NCI-H446 treated with DMSO at 0.1 percent for 48 hours (cell line): ENCODE results near the gene SPIB.
"Not testable (repeated sequence)": the region's sequence is repeated elsewhere in the genome, so short reads cannot be mapped to it uniquely, and the experiment has no call there.

Source experiments
- DNase-seq: peaks from one replicate; lab custom pipeline; 2025; lab: John Stamatoyannopoulos, UW

SPIB gene

GRCh38 chr19:50418176-50419021 lies at the start of gene SPIB:
SPIB (plus strand) TSS chr19:50418938; CDS start chr19:50418963, 25 bp downstream.
- DNase-seq: no peak

GRCh38 chr19:50371914-50372475 lies 46.7 kb upstream of the SPIB start:
- no peak for DNase-seq

DNA sequence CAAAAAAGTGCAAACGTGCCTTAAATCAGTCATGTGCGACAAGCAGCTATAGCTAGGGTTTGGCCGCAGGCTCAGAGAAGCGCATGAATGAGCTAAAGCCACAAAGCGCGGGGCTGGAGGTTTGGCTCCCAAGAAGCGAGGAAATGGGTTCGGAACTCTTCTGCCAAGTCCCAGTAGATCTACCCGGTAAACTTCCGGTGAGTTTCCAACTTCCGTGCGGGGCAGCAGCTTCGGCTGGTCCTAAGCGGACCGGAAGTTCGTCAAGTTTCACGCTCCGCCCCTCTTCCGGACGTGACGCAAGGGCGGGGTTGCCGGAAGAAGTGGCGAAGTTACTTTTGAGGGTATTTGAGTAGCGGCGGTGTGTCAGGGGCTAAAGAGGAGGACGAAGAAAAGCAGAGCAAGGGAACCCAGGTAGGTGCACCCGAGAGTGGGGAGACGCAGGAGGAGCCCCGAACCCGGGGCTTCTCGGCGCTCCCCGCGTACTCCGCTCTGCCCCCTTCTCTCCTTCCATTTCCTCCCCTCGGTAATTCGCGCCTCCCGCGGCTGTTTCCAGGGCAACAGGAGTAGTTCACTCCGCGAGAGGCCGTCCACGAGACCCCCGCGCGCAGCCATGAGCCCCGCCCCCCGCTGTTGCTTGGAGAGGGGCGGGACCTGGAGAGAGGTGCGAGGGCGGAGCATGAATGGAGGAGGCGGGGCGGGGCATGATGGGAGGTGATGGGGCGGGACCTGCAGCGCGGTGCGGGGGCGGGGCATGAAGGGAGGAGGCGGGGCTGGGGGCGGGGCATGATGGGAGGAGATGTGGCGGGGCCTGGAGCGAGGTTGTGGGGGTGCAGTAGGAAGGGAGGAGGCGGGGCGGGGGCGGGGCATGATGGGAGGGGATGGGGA lies 42.3 kb upstream of the SPIB start, which contains the start of gene NR1H2:
Gene NR1H2 (plus strand): TSS at position 292 of the 885 bp plus-strand sequence. CDS start 1,149 bp downstream, outside the sequence.
- peak; percentile 97 for DNase-seq

DNA sequence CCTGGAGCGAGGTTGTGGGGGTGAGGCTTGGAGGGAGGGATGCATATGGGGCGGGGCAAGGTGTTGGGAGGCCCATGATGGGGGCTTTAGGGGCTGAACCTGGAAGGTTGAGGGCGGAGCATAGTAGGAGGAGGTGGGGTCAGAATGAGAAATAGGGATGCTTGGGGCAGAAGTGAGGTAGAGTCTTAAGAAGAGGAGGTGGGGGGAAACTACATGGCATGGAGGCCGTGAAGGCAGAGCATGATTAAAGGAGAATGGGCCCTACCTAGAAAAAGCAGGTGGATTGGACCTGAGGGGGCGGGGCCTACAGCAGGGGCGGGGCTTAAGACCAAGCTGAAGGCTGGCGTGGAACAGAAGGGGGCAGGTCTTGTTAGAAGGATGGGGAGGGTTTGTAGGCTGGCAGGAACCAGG lies 41.7 kb upstream of the SPIB start:
- no peak for DNase-seq

GRCh38 chr19:50377517-50377916 lies 41.2 kb upstream of the SPIB start:
- DNase-seq: no peak

GRCh38 chr19:50378169-50378862 lies 40.4 kb upstream of the SPIB start:
- DNase-seq: no peak

- DNase-seq: no peak
Observed at GRCh38 chr19:50378863-50379236, 39.9 kb upstream of the SPIB start.

DNA sequence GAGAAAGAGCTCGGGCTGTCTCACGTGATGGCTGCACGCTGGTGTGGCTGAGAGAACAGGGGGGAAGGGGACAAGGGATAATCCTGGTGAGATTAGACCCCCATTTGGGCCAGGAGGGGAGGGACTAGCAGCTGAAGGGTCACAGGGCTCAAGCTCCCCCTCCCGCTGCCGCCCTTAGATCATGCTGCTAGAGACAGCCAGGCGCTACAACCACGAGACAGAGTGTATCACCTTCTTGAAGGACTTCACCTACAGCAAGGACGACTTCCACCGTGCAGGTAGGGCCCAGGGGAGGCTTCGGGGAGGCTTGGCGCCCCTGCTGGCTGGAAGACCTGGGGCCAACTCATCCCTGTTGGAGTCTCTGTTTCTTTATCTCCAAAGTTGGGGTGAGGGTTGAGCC lies 39.1 kb upstream of the SPIB start:
- no peak for DNase-seq

DNA sequence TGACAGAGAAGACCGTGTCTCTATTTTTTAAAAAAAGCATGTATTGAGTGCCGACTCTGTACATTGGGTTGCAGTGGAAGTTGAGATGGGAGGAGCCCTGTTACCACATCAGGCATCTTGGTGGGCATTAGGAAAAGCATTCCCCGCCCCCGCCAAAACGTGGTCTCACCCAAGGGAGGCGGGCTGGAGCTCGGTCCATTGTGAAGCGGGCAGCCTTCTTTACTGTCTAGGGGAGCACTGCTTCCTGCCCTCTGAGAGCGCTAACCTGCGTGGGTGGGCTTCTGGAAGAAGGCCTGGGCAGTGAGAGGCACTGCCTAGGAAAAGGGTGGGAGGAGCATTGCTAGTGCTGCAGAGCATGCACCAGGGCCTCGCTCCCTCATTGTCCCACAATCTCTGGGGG lies 38.6 kb upstream of the SPIB start:
- no peak for DNase-seq

DNA sequence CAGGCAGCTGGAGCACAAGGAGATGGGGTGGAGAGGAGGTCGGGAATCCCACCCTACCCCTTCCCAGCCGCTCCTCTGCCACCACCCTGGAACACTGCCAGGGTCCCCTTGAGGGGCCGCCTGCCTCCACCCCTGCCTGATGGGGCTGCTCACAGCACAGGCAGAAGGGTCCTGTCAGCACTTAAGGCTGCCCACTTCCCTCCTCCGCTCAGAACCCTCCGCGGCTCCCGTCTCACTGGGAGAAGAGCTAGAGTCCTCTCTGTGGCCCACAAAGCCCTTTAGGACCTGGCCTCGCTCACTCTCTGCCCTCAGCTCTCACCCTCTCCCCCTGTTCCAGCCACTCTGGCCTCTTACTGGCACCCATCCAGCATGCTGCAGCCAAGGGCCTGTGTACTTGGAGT lies 38.0 kb upstream of the SPIB start:
- DNase-seq: no peak

DNA sequence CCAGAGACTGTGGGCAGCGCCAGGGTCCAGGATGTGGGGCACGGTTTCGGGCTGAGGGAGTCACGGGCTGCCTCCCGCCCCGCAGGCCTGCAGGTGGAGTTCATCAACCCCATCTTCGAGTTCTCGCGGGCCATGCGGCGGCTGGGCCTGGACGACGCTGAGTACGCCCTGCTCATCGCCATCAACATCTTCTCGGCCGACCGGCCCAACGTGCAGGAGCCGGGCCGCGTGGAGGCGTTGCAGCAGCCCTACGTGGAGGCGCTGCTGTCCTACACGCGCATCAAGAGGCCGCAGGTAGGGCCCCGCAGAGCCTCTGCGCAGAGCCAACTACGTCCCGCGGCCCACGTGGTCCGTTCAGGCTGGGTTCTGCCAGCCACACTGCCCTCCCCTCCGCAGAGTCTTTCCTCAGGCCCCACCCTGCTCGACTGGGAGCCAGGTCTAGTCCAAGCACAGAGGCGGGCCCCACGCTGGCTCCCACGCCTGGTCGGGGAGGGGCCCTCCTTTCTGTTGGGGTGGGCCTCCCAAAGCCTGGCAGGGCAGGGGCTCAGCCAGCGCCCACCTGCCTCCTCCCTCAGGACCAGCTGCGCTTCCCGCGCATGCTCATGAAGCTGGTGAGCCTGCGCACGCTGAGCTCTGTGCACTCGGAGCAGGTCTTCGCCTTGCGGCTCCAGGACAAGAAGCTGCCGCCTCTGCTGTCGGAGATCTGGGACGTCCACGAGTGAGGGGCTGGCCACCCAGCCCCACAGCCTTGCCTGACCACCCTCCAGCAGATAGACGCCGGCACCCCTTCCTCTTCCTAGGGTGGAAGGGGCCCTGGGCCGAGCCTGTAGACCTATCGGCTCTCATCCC lies 36.6 kb upstream of the SPIB start:
- no peak for DNase-seq

DNA sequence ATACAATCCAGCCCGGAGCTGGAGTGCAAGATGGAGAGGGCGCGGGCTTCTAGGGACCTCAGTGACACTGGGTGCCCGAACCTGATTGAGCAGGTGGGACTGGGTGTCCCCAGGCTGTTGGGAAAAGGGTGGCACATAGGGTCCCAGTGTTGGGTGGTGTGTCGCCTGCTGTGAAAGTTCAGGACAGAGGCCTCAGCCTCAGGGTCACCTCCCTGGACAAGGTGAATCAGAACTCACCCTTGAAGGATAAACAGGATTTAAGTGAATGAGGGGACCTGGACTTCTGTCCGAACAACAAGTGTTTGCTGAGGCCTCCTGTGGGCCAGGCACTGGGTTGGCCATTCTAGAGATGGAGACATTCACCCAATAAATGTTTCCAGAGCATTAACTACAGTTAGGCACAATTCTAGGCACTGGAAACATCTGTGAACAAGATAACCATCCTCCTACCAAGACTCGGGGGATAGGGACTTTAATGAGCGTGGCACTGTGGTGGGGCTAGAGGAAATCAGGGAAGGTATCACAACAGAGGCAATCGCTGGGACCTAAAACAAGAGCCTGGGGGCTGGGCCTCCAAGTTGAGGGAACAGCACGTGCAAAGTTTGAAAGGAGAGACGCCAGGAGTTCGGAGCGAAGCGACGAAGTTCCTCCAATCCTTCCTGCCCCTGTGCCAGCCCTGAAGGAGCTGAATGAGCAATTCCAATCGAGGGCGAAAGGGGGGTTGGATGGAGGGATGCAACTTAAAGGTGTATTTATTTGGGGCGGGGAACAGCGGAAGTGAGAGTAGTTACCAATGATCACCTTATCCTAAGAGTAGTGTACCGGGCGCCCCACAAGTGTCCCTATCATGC lies 35.5 kb upstream of the SPIB start:
- no peak for DNase-seq

GRCh38 chr19:50383852-50384684 lies 34.7 kb upstream of the SPIB start, which contains the start of gene POLD1:
POLD1 (plus strand) TSS chr19:50384347; CDS start chr19:50398852, 14,505 bp downstream.
- DNase-seq: peak; percentile 92

DNA sequence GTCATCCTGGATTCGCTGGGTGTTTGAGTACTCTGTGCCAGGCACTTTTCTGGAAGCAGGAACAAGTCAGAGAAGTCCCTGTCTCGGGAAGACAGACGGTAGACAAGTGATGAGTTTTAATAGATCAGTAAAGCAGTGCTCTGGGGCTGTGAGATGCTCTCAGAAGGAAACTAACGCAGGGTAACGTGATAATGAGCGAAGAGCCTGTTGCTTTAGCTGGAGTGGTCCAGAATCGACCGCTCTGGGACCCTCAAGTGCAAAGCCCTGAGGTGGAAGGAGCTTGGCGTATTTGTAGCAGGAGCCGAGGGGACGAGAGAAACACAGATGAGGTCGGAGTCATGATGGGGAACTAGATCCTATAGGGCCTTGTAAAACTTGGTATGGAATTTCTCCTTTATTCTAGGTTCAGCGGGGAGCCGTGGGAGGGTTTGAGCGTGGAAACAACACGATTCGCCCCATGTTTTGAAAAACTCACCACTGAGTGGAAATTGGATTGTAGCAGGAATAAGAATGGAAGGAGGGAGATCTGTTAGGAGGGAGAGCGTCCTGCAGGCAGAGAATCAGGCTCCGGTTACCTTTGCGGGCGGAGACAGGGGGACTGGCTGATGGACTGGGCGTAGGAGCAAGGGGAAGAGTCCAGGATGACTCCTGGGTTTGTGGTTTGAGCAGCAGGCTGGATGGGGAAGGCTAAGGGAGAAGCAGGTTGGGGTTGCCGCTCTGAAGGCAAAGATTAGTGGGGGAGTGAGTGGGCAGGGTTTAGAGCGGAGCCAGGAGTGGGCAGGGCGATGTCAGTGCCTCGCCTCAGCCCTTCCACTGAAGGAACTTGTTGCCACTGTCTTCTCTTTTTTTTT lies 33.8 kb upstream of the SPIB start:
- DNase-seq: no peak

- no peak for DNase-seq
Observed at GRCh38 chr19:50387176-50387867, 31.4 kb upstream of the SPIB start.

DNA sequence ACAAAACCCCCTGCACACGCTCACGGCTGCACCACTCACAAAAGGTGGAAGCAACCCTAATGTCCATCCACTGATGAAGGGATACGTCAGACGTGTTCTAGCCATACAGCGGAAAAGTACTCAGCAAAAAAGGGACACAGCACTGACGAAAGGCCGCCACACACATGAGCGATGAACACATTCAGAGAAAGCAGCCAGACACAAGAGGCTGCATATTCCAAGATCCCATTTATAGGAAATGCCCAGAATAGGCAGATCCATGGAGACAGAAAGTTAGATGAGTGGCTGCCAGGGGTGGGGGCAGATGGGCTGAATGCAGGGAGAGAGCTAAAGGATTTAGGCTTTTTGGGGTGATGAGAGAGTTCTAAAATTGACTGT lies 30.9 kb upstream of the SPIB start:
- no peak for DNase-seq

DNA sequence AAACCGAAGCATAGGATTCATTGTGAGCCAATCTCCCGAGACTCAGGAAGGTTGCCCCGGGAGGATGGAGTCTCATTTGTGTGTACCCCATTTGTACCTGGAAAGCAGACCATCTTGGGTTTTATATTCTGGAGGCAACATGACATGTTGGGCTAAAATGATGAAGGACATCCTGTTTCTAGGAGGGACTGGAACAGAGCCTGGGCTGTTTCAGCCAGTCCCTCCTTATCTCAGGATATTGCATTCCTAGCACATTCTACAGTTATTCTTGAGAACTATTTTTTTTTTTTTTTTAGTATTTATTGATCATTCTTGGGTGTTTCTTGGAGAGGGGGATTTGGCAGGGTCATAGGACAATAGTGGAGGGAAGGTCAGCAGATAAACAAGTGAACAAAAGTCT lies 28.4 kb upstream of the SPIB start:
- not testable (repeated sequence) for DNase-seq
